Trophoblast cell (in vitro differentiated cells and primary cell): ENCODE data around the gene DPYD.
A peak's percentile ranks its signal among the peaks of the same experiment; 100 is the strongest.

Source experiments
- DNase-seq, 2 donors: peaks; one replicate each; pipeline ENCODE4 v3.0.0-alpha.2; 2016
- H2AFZ ChIP-seq: 2 replicates; pipeline ENCODE4 v1.6.1; 2013; ENCODE audit warnings: low read length, moderate library complexity, mild to moderate bottlenecking; ENCODE audit not compliant: insufficient read depth, poor library complexity
- H2AK5ac ChIP-seq: 2 replicates; pipeline ENCODE4 v1.6.1; 2013; ENCODE audit warnings: mild to moderate bottlenecking, low read length
- H2BK120ac ChIP-seq: 2 replicates; pipeline ENCODE4 v1.6.1; 2013; ENCODE audit warnings: low read length, mild to moderate bottlenecking, moderate library complexity; ENCODE audit not compliant: insufficient read depth, poor library complexity
- H2BK12ac ChIP-seq: 2 replicates; pipeline ENCODE4 v1.6.1; 2013; ENCODE audit warnings: mild to moderate bottlenecking, low read length, moderate library complexity
- H2BK5ac ChIP-seq: 2 replicates; pipeline ENCODE4 v1.6.1; 2013; ENCODE audit warnings: low read length, low read depth, moderate library complexity, mild to moderate bottlenecking; ENCODE audit not compliant: poor library complexity
- H3K14ac ChIP-seq: 2 replicates; pipeline ENCODE4 v1.6.1; 2013; ENCODE audit warnings: mild to moderate bottlenecking, low read length
- H3K18ac ChIP-seq: 2 replicates; pipeline ENCODE4 v1.6.1; 2013; ENCODE audit warnings: mild to moderate bottlenecking, low read length
- H3K23ac ChIP-seq: 2 replicates; pipeline ENCODE4 v1.6.1; 2013; ENCODE audit warnings: low read length
- H3K27ac ChIP-seq: 2 replicates; pipeline ENCODE4 v1.5.1; 2013; ENCODE audit warnings: low read depth, mild to moderate bottlenecking, inconsistent platforms, low read length, moderate library complexity
- H3K27me3 ChIP-seq: 2 replicates; pipeline ENCODE4 v1.6.1; 2013; ENCODE audit warnings: inconsistent platforms, mild to moderate bottlenecking, low read length, moderate library complexity; ENCODE audit not compliant: insufficient read depth
- H3K36me3 ChIP-seq, 2 experiments: 1 replicate in 1 of 2; 2 replicates in 1 of 2; pipeline ENCODE4 v1.6.1; 2013; ENCODE audit warnings: low read length in 2 of 2, mild to moderate bottlenecking in 2 of 2, moderate library complexity in 1 of 2; ENCODE audit not compliant: insufficient read depth in 2 of 2, control insufficient read depth in 1 of 2
- H3K4ac ChIP-seq: 2 replicates; pipeline ENCODE4 v1.6.1; 2013; ENCODE audit warnings: low read depth, mild to moderate bottlenecking, low read length, moderate library complexity
- H3K4me1 ChIP-seq, 2 experiments: 1 replicate in 1 of 2; 2 replicates in 1 of 2; pipeline ENCODE4 v1.6.1; 2013; ENCODE audit warnings: low read length in 2 of 2, mild to moderate bottlenecking in 2 of 2, moderate library complexity in 1 of 2; ENCODE audit not compliant: insufficient read depth in 2 of 2, control insufficient read depth in 1 of 2
- H3K4me2 ChIP-seq: 2 replicates; pipeline ENCODE4 v1.6.1; 2013; ENCODE audit warnings: inconsistent platforms, mild to moderate bottlenecking, low read length, moderate library complexity
- H3K4me3 ChIP-seq: 2 replicates; pipeline ENCODE4 v1.5.1; 2013; ENCODE audit warnings: mild to moderate bottlenecking, low read depth, low read length, inconsistent platforms
- H3K79me1 ChIP-seq: one replicate; pipeline ENCODE4 v1.6.1; 2013; ENCODE audit warnings: low read length
- H3K79me2 ChIP-seq: 2 replicates; pipeline ENCODE4 v1.6.1; 2013; ENCODE audit warnings: low read length, mild to moderate bottlenecking; ENCODE audit not compliant: control insufficient read depth, insufficient read depth, poor library complexity
- H3K9ac ChIP-seq: 2 replicates; pipeline ENCODE4 v1.6.1; 2013; ENCODE audit warnings: mild to moderate bottlenecking, low read length
- H3K9me3 ChIP-seq: 2 replicates; pipeline ENCODE4 v1.6.1; 2013; ENCODE audit warnings: low read depth, mild to moderate bottlenecking, control low read depth, inconsistent platforms, low read length; ENCODE audit not compliant: insufficient read depth
- H4K12ac ChIP-seq: 2 replicates; pipeline ENCODE4 v1.6.1; 2013; ENCODE audit warnings: low read depth, mild to moderate bottlenecking, low read length, moderate library complexity
- H4K8ac ChIP-seq: 2 replicates; pipeline ENCODE4 v1.6.1; 2013; ENCODE audit warnings: low read depth, mild to moderate bottlenecking, low read length, moderate library complexity
- H4K91ac ChIP-seq: one replicate; pipeline ENCODE4 v1.6.1; 2013; ENCODE audit warnings: low read depth, mild to moderate bottlenecking, low read length, moderate library complexity
- WGBS: extraction: QIAGEN DNeasy Blood & Tissue Kit; methylation state at CpG from one replicate; pipeline ENCODE4 v1.1.7; 2013; ENCODE audit warnings: missing lambda C conversion rate; ENCODE audit not compliant: insufficient read length, insufficient coverage; ENCODE audit errors: extremely low coverage; 5-methylcytosine and 5-hydroxymethylcytosine counted together

DPYD gene

DNA sequence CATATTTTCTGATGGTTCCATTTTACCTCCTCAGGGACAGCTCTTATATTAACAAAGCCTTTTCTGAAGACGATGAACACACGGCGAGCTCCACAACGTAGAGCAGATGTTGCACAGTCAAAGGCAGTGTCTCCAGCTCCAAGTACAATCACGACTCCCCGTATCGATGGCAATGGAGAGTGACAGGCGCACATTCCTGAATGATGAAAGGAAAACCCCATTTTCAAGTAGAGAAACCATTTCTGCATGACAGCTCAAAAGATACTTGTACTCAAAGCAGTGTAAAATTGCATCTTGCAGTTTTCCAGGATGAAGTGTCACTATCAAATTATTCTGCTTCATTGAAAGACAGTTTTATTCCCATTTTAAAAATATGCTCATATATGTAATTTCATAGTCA lies 327.6 kb downstream of the DPYD start:
- Histone ChIP-seq H3K23ac (no peak overlapping the region), H3K9me3 (no peaks in the 10 kb centered on the region), H2AK5ac (no peak overlapping the region), H3K14ac (no peak overlapping the region), H4K91ac (no peak overlapping the region), H3K4me1 (no peaks in the 10 kb centered on the region), H3K27me3 (no peaks in the 10 kb centered on the region), H2BK12ac (no peak overlapping the region), H2AFZ (no peak overlapping the region), H2BK120ac (no peak overlapping the region), H3K9ac (no peak overlapping the region), H3K4me2 (no peak overlapping the region), H3K4me3 (no peak overlapping the region), H3K79me1 (no peaks in the 10 kb centered on the region), H4K8ac (no peak overlapping the region), H3K4ac (no peak overlapping the region), H3K36me3 (no peaks in the 10 kb centered on the region), H2BK5ac (no peak overlapping the region), H3K27ac (no peak overlapping the region), H3K18ac (no peak overlapping the region), H3K79me2 (no peaks in the 10 kb centered on the region), H4K12ac (no peak overlapping the region)
- no peak for DNase-seq
- WGBS = no CpG with 5 or more reads among the region's 8 CpGs

- no peaks in the 10 kb centered on the region for H3K9me3 ChIP-seq
- H3K4ac ChIP-seq = no peak overlapping the region
- no peak overlapping the region for H3K18ac ChIP-seq
- H3K4me2 ChIP-seq = no peak overlapping the region
- H3K36me3 ChIP-seq = no peaks in the 10 kb centered on the region
- H3K9ac ChIP-seq = no peak overlapping the region
- H3K14ac ChIP-seq = no peak overlapping the region
- H4K91ac ChIP-seq = no peak overlapping the region
- no peaks in the 10 kb centered on the region for H3K79me1 ChIP-seq
- no peaks in the 10 kb centered on the region for H3K27me3 ChIP-seq
- H3K4me3 ChIP-seq = no peak overlapping the region
- no peak overlapping the region for H2BK12ac ChIP-seq
- no peak overlapping the region for H3K27ac ChIP-seq
- no peak overlapping the region for H4K8ac ChIP-seq
- no peaks in the 10 kb centered on the region for H3K79me2 ChIP-seq
- no peak overlapping the region for H4K12ac ChIP-seq
- H2AFZ ChIP-seq = no peak overlapping the region
- H2AK5ac ChIP-seq = no peak overlapping the region
- no peak overlapping the region for H2BK5ac ChIP-seq
- no peak for DNase-seq
- no peak overlapping the region for H3K23ac ChIP-seq
- no peaks in the 10 kb centered on the region for H3K4me1 ChIP-seq
- H2BK120ac ChIP-seq = no peak overlapping the region
Observed at GRCh38 chr1:97588772-97589171, 332.1 kb downstream of the DPYD start.

GRCh38 chr1:97581614-97582051 lies 339.2 kb downstream of the DPYD start:
- Histone ChIP-seq H2AK5ac (no peak overlapping the region), H4K8ac (no peak overlapping the region), H3K9me3 (no peaks in the 10 kb centered on the region), H2BK120ac (no peak overlapping the region), H3K14ac (no peak overlapping the region), H3K23ac (no peak overlapping the region), H3K4me3 (no peak overlapping the region), H3K18ac (no peak overlapping the region), H2BK12ac (no peak overlapping the region), H3K36me3 (no peaks in the 10 kb centered on the region), H2AFZ (no peak overlapping the region), H2BK5ac (no peak overlapping the region), H3K4me1 (peaks cover 0 to 3% of the 10 kb centered on the region in 2 experiments), H3K4me2 (no peak overlapping the region), H3K79me1 (no peaks in the 10 kb centered on the region), H3K79me2 (no peaks in the 10 kb centered on the region), H4K12ac (no peak overlapping the region), H4K91ac (no peak overlapping the region), H3K4ac (no peak overlapping the region), H3K27me3 (no peaks in the 10 kb centered on the region), H3K27ac (no peak overlapping the region), H3K9ac (no peak overlapping the region)
- no CpG with 5 or more reads among the region's 2 CpGs for WGBS
- peak; percentile 71 to 82 for DNase-seq

DNA sequence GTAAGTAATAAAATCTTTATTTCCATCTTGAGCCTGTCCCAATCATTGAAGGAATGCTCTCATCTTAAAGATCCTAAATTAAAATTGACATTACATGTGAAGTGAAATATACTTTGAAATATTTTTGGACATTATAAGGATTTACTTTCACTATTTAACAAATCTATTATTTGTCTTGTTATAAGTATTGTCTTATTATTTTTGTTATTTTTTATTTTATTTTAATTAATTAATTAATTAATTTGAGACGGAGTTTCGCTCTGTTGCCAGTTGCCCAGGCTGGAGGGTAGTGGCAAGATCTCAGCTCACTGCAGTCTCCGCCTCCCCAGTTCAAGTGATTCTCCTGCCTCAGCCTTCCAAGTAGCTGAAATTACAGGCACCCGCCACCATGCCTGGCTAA lies 343.2 kb downstream of the DPYD start:
- Histone ChIP-seq H3K36me3 (no peaks in the 10 kb centered on the region), H3K4ac (no peak overlapping the region), H3K18ac (no peak overlapping the region), H3K9me3 (no peaks in the 10 kb centered on the region), H2BK5ac (no peak overlapping the region), H3K4me3 (no peak overlapping the region), H4K91ac (no peak overlapping the region), H3K4me1 (peaks cover 0 to 3% of the 10 kb centered on the region in 2 experiments), H2BK120ac (no peak overlapping the region), H3K4me2 (no peak overlapping the region), H2BK12ac (no peak overlapping the region), H4K12ac (no peak overlapping the region), H3K79me1 (no peaks in the 10 kb centered on the region), H2AK5ac (no peak overlapping the region), H3K79me2 (no peaks in the 10 kb centered on the region), H4K8ac (no peak overlapping the region), H2AFZ (no peak overlapping the region), H3K9ac (no peak overlapping the region), H3K27me3 (no peaks in the 10 kb centered on the region), H3K27ac (no peak overlapping the region), H3K14ac (no peak overlapping the region), H3K23ac (no peak overlapping the region)
- no peak for DNase-seq
- WGBS = no CpG with 5 or more reads among the region's 4 CpGs
